GF-D8 (cell line): ENCODE measurements around the gene ELAPOR1.

ENCODE experiments used
- DNase-seq: peaks from one replicate; lab custom pipeline; 2025; lab: John Stamatoyannopoulos, UW

Gene ELAPOR1, protein sequence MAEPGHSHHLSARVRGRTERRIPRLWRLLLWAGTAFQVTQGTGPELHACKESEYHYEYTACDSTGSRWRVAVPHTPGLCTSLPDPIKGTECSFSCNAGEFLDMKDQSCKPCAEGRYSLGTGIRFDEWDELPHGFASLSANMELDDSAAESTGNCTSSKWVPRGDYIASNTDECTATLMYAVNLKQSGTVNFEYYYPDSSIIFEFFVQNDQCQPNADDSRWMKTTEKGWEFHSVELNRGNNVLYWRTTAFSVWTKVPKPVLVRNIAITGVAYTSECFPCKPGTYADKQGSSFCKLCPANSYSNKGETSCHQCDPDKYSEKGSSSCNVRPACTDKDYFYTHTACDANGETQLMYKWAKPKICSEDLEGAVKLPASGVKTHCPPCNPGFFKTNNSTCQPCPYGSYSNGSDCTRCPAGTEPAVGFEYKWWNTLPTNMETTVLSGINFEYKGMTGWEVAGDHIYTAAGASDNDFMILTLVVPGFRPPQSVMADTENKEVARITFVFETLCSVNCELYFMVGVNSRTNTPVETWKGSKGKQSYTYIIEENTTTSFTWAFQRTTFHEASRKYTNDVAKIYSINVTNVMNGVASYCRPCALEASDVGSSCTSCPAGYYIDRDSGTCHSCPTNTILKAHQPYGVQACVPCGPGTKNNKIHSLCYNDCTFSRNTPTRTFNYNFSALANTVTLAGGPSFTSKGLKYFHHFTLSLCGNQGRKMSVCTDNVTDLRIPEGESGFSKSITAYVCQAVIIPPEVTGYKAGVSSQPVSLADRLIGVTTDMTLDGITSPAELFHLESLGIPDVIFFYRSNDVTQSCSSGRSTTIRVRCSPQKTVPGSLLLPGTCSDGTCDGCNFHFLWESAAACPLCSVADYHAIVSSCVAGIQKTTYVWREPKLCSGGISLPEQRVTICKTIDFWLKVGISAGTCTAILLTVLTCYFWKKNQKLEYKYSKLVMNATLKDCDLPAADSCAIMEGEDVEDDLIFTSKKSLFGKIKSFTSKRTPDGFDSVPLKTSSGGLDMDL

DNA sequence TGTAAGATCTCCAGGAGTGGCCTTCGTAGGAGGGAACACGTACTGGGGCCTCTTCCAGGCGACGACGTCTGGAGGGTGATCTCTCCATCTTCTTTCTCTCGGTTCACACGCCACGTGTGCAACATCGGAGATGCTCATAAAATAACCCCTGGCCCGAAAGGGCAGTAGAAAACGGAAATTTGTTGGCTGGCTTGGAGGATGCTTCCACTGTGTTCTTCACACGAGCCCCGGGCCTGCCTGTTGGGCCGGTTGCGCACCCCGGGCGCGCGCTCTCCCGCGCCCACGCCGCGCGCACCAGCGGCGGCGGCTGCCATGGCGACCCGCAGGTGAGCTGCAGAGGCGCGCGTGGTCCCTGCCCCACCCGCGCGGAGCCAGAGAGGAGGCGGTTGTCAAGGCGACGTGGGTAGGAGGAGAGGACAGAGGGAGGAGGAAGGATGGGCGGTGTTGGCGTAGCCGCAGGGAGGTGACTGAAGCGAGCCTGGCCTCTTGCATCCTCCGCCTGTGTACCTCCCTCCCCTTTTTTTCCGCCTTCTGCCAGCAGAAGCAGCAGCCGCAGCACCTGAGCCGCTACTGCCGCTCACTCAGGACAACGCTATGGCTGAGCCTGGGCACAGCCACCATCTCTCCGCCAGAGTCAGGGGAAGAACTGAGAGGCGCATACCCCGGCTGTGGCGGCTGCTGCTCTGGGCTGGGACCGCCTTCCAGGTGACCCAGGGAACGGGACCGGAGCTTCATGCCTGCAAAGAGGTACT lies at the start of gene ELAPOR1:
Gene ELAPOR1 (plus strand): TSS at position 526 of the 752 bp plus-strand sequence. CDS start 69 bp downstream, at position 595.
- DNase-seq = no peak

DNA sequence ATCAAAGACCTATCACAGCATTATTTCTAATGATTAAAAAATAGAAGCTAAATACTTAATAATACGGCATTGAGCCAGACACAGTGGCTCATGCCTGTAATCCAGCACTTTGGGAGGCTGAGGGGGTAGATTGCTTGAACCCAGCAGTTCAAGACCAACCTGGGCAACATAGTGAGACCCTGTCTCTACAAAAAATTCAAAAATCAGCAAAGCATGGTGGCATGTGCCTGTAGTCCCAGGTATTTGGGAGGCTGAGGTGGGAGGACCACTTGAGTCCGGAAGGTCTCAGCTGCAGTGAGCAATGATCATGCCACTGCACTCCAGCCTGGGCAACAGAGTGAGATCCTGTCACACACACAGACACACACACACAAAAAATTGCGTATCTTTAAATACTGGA lies 48.8 kb upstream of the ELAPOR1 start:
- DNase-seq = no peak

DNA sequence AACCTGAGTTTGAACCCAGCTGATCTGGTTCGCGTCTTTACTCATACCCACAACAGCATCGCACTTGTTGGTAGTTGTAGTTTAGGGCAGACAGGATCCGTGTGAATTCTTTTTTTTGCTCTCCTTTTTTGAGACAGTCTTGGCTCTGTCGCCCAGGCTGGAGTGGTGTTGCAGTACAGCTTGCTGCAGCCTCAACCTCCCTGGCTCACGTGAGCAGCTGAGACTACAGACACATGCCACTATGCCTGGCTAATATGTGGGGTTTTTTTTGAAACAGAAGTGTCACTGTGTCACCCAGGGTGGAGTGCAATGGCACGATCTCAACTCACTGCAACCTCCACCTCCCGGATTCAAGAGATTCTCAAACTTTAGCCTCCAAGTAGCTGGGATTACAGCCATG lies 46.0 kb upstream of the ELAPOR1 start:
- no peak for DNase-seq

DNA sequence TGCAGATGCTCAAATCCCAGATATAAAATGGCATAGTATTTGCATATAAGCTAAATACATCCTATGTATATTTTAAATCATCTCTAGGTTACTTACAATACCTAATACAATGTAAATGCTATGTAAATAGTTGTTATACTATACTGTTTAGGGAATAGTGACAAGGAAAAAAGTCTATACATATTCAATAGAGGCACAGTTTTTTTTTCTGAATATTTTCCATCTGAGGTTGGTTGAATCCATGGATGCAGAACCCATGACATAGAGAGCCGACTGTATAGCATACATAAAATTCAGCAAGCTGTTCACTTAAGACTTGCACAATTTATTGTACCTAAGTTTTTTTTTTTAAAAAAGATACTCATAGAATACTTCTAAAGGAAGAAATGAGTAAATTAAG lies 44.6 kb upstream of the ELAPOR1 start:
- no peak for DNase-seq

DNA sequence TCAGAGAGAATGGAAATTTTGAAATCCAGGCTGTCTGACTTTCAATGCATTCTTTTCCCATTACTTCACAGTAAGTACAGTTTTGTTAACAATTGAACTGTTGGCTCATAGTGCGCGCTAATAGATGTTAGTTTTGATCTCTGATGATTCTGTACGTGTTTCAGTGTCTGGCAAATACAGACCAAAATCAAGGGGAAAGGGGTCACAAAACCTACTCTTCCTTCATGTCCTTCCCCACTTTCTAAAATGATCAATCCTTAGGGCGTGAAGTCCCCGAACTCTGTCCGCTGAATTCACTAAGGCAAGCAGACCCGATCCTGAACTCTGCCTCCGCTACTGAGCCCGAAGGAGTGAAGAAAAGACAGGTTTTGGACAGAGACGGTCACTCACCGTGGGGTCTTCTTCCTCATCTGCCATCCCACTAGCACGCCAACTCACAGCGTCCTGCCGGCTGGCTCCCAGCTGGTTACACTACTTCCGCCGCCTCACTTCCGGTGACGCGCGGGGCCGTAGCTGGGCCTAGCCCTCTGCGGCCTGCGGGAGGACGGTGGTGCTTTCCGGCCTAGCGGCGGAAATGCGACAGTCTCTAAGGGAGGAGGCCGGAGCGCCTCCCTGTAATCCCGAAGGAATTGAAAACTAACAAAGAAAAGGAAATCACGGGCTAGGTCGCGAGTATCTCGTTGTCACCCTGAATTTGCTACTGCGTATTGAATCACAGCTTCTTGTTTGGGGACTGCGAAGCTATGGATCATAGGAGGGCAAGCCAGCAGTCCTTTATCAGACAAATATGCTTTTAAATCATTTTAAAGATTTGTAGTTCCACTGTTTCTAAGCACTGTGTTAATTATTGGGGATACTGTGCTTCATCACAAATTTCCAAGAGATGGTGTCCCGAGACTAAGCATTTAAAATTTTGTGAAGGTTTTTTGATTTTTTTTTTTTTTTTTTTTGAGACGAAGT lies 38.1 kb upstream of the ELAPOR1 start, which contains the start of gene TAF13:
Gene TAF13 (minus strand): TSS at position 473 of the 960 bp plus-strand sequence. CDS start 56 bp downstream, at position 417.
- DNase-seq = peak; percentile 79

DNA sequence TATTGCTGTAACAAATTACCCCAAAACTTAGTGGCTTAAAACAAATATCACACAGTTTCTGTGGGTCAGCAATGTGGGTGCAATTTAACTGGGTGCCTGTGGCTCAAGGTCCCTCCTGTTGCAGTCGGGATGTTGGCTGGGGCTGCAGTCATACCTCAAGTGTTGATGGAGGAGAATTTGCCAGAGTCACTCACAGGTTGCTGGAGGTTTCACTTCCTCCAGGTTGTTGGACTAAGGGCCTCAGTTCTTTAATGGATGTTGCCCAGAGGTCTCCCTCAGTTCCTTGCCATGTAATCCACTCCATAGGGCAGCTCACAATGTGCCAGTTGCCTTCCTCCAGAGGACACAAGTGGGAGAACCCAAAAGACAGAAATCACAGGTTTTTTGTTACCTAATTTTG lies 35.6 kb upstream of the ELAPOR1 start:
- DNase-seq = no peak

DNA sequence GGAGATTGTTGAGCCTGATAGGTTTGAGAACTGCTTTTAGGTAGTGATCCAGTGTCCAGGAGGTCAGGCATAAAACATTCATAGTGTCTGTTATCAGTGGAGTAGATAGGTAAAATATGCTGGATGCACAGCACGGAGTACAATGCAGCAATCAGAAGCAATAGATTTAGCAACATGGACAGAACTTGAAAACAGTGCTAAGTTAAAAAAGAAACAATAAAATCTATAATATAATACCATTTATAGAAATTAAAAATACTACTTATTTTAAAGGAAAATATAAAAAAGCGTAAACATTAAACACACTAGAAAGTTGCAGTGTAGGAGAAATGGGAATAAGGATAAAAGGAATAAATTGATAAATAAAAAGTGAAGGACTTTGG lies 34.7 kb upstream of the ELAPOR1 start:
- DNase-seq = no peak

DNA sequence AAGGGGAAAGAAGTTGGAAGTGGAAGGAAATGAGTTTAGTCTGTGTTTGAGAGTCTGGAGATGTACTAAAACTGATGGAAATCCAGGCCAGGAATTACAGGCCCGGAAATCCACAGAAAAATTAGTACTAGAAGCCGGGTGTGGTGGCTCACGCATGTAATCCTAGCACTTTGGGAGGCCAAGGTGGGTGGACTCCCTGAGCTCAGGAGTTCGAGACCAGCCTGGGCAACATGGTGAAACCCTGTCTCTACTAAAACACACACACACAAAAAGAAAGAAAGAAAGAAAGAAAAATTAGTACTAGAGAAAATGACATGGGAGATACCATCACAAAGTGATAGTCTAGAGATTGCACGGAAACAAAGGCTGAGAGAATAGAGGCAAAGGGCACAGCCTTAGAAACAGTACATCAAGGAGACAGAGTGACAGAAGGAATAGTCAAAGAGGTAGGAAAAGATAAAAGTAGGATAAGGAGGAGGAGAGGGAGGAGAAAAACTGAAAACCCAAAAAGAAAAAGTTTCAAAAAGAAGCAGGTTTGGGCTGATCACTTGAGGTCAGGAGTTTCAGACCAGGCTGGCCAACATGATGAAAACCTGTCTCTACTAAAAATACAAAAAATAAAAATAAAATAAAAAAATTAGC lies 33.4 kb upstream of the ELAPOR1 start:
- DNase-seq = no peak

DNA sequence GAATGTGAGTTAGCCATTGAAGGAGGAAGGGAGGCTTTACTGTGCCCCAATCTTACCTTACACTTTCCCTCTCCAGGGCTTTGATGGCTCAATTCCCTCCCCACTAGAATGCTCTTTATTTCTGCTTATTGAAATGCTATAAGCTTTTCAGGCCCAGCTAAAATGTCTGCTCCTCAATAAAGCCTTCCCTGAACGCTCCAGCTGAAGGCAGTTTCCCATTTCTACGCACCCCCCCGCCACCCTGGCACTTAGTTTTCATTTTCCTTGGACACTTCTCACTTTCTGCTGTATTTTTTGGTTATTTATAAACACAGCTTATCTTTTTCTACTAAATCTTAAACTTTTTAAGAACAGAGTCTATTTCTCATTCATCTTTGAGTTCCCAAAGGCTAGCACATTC lies 30.4 kb upstream of the ELAPOR1 start:
- no peak for DNase-seq

DNA sequence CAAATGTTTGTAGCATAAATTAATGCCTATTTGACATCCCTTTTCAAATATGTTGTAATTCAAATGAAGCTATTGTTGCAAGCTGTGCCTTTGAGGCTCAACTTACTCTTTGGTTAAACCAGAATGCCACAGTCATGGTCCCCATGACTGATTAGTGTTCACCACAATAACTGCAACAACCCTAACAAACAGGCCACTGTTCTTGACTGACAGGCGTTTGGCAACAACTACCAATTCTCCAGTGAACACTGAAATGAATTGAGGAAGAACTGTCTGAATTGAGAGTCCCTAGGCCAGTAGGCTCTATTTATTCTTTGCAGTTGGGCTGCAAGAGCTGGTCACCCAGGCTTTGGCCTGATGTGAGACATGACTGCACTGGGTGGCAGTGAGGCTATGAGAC lies 30.0 kb upstream of the ELAPOR1 start:
- peak; percentile 29 for DNase-seq

DNA sequence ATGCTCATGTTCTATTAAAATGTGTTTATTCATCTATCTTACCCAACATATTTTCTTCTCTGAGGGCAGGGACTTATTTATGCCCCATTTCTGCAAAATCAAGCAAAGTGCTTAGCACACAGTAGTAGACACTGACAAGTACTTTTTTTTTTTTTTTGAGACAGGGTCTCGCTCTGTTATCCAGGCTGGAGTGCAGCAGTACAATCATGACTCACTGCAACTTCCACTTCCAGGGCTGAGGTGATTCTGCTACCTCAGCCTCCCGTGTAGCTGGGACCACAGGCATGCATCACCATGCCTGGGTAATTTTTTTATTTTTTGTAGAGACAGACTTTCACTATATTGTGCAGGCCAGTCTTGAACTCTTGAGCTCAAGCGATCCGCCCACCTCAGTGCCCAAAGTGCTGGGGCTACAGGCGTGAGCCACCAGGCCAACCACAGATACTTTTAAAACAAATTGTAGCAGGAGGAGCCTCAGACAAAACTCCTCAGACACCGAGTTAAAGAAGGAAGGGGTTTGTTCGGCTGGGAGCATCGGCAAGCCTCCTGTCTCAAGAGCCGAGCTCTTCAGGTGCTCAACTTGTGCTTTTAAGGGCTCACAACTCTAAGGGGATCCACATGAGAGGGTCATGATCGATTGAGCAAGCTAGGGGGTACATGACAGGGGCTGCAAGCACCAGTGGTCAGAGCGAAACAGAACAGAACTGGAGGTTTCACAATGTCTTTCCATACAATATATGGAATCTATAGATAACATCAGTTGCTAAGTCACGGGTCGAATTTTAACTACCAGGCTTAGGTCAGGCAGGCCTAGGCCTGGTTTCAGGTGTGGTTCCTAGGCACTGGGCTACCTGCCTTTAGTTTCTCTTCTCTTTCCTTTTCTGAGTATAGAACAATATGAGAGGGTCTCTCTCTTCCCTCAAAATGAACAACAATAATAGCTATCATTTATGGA lies 29.1 kb upstream of the ELAPOR1 start:
- no peak for DNase-seq

DNA sequence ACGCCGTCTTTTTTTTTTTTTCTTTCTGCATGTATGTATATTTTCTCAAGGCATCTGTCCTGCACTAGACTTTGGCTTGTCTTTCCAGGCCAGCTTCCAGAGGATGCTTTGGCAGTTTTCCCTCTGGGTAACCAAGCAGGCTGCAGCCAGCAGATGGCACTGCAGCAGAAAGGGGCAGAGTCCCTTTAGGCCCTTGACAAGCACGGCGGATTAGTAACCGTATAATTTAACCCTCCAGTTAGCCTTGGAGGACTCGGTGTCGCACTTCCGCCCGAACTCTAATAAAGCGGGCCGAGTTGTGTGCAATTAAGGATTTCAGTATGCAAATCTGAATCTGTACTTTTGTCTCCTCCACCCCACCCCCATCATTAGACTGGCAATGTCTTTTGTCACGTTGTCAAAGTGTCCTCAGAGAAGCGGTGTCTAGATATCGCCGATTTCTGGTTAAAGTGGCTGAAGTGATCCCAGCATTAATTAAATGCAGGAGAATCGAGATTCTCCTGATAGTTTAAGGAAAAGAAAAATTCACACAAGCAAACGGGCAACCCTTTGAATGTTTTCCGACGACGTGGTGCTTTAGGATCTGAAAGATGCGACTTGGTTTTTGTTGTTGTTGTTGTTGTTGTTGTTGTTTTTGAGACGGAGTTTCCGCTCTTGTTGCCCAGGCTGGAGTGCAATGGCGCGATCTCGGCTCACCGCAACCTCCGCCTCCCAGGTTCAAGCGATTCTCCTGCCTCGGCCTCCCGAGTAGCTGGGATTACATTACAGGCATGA lies 24.5 kb upstream of the ELAPOR1 start:
- DNase-seq = peak; percentile 16

DNA sequence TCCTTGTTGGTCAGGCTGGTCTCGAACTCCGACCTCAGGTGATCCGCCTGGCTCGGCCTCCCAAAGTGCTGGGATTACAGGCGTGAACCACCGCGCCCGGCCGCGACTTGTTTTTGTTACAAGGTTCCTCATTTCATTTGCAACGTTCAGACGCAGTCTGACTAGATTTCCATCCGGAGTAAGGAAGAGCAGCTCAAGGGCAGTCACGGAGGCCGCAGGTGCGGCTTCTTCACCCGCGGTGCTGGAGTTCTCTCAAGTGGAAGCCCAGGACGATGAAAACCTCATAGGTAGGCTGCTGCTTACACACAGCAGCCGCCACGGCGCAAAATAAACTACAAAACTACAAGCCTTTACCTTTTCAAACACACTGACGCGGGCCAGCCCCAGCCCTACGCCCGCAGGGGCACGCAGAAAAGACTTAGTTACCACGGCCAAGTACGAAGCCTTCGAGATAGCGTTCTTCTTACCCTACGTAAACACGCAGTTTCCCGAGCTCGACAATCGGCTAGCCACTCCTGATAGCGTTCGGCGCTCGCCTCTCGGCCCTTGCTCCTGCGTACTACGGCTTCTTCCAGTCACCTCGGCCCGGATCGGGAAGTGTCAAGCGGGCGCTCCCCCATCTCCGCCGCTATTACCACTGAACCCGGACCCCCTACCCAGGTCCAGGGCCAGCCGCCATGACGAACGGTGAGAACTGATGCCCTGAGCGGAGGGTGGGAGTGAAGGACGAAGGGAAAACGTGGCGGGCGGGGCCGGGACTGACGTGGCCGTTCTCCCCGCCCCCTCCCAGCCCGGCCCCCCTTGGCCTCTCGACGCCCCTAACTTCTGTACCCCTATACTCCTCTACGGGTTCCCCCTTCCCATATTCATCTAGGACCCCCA lies 23.5 kb upstream of the ELAPOR1 start, which contains the start of gene TMEM167B:
Gene TMEM167B (plus strand): TSS at position 569 of the 882 bp plus-strand sequence. CDS start 109 bp downstream, at position 678.
- DNase-seq = peak; percentile 85

DNA sequence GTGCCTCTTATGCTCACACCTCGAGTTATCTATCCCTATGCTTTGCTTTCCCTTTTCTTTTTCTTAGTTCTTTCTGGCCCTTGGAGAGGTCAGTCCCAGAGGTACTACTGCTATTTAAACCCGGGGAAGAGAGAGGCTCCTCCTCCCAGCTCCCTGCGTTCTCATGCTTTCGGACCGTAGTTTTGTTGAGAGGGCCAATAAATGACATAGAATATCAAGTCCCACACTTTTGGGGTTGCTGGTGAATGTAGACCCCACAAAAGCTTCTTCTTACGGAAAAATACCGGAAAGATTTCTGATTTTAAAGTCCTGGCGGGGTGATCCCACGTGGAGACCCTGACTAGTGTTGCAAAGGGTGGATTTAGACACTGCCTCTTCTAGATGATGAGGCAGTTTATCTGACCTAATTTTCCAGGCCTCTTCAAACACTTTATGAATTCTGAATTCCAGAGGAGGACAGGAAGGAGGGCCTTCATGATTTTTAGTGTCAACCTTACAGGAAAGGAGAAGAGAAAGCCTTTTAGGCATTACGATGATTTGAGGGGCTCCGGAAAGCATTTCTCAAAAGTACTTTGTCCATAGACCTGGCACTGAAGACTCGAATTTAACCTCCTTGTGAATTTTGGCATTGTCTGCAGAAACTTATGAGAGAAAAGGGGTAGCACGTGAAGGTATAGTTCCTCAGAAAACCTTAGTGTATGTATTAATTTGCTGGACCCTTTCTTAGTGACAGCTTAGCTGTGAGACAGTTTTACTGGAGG lies 22.7 kb upstream of the ELAPOR1 start:
- DNase-seq = peak; percentile 36

DNA sequence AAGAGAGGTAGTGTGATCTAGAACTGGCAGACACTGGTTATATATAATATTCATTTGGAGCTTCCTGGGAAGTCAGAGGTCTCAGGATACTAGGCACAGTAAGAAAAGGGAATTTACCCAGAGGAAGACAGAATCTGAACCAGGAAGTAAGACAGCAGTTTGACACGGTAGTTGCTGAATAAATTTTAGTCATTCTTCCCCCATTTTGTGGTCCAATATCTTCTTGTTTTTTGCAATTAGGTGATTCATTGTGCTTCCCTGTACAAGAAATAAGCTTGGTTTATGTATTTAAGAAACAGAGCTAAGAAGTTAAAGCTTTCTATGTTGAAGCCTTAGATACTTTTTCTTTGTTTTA lies 22.1 kb upstream of the ELAPOR1 start:
- DNase-seq = peak; percentile 10

DNA sequence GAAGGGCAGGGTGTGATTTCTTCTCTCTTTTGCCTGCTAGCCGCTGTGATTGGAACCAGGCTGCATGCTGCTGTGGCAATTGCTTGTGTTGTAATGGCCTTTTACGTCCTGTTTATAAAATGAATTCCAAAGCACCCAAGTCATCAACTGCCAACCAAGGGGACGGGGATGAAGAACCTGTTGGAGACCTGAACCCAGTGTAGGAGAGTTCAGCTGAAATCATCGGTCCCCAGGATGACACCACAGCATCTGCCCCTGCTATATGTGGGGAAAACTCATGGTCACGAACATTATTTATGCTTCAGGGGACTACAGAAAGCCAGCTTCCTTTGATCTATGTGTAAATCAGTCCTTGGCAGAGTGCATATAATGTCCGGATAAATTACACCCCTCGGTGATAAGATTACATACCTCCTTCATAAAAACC lies 19.5 kb upstream of the ELAPOR1 start:
- no peak for DNase-seq
